ENCODE results near the gene BMF.

DNA sequence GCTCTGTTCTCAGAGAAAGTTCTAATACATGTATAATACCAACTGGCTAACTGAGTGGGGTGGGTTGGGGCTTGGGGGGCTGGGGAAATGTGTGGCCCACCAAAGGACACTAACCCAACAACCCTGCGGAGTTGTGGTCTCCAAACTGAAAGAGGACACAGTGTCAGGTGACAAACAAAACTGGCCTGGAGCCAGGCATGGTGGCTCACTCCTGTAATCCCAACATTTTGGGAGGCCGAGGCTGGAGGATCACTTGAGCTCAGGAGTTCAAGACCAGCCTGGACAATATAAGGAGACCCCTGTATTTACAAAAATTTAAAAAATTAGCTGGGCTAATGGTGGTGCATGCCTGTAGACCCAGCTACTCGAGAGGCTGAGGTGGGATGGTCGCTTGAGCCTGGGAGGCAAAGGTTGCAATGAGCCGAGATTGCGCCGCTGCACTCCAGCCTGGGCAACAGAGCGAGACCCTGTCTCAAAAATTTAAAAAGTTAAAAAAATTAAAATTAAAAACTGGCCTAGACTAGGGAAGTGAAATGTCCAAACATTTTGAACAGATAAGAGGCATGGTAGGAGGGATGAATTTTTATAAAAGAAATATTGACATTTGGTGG, 38.0 kb downstream of the BMF start:
- TF ChIP-seq EZH2 (IDR thresholded peaks at IDR 0.05; ENCODE audit: borderline replicate concordance) = no peak
- TF ChIP-seq, protein P1, sequence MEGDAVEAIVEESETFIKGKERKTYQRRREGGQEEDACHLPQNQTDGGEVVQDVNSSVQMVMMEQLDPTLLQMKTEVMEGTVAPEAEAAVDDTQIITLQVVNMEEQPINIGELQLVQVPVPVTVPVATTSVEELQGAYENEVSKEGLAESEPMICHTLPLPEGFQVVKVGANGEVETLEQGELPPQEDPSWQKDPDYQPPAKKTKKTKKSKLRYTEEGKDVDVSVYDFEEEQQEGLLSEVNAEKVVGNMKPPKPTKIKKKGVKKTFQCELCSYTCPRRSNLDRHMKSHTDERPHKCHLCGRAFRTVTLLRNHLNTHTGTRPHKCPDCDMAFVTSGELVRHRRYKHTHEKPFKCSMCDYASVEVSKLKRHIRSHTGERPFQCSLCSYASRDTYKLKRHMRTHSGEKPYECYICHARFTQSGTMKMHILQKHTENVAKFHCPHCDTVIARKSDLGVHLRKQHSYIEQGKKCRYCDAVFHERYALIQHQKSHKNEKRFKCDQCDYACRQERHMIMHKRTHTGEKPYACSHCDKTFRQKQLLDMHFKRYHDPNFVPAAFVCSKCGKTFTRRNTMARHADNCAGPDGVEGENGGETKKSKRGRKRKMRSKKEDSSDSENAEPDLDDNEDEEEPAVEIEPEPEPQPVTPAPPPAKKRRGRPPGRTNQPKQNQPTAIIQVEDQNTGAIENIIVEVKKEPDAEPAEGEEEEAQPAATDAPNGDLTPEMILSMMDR (IDR thresholded peaks at IDR 0.05; ENCODE audit: poor library complexity) = no peak

Measured in hepatocyte (in vitro differentiated cells).